HG03520 (cell line): Measurements from ENCODE around the gene PITPNC1.
"Not testable (repeated sequence)": the region's sequence is repeated elsewhere in the genome, so short reads cannot be mapped to it uniquely, and the experiment has no call there.

Experiments used
- ATAC-seq: cut with Tn5 transposase; IDR thresholded peaks from one replicate; pipeline ENCODE4 v1.9.1; 2021; ENCODE audit warnings: mild to moderate bottlenecking, moderate library complexity; ENCODE audit not compliant: unreplicated experiment

The PITPNC1 gene

GRCh38 chr17:67430515-67430914 is 53.4 kb downstream of the PITPNC1 start:
- not testable (repeated sequence) for ATAC-seq

DNA sequence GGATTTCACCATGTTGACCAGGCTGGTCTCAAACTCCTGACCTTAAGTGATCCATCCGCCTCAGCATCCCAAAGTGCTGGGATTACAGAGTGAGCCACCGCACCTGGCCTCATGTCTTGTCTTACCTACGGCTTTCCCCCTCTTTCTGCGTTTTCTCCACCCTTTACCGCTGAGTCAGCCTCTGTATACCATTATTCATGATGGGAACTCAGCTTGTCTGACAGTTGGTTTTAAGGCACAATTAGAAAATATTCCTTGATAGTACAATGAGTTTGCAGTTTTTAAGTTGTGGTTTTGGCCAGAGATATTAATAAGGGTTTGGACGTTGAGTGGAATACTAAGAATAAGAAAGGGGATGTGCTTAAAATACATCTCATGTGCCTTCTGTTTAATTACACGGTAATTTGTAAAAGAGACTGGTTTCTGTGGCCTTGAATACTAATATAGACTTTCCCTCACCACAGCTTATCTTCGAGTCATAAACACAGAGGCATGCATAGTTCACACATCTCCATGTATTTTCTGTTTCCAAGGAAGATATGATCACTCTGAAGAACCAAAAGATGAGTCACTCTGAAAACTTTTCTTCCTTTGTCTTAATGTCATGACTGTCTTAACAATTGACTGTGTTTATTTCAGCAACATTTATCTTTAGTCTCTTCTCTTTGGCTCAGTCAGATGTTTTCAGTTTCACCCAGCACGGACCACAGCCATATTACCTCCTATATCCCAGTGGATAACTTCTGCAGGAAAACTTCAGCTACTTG is 54.4 kb downstream of the PITPNC1 start:
- no peak for ATAC-seq

- ATAC-seq = no peak
These were observed 56.3 kb downstream of the PITPNC1 start for GRCh38 chr17:67433248-67433924.

DNA sequence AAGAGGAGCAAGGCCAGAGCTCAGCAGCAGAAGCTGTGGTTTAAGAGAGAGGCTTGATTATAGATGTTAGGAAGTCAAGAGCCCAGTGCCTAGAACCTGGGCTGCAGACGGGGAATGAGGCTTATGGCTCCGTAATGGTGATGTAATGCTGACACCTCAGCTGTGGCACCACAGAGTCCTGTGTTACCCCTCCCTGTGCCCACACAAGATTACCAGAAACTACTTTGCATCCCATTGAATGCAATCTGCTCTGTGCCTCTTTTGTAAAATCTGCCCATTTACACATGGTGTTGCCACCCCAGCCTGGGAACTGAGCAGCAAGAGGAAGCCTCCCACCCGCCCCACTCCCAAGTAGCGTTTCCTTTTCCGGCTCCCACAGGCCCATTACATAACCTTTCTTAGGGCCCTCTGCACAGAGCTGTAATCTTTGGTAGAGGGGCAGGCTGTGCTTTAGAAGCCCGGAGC is 57.0 kb downstream of the PITPNC1 start:
- ATAC-seq = no peak

GRCh38 chr17:67435122-67435521 is 58.0 kb downstream of the PITPNC1 start:
- ATAC-seq = no peak

DNA sequence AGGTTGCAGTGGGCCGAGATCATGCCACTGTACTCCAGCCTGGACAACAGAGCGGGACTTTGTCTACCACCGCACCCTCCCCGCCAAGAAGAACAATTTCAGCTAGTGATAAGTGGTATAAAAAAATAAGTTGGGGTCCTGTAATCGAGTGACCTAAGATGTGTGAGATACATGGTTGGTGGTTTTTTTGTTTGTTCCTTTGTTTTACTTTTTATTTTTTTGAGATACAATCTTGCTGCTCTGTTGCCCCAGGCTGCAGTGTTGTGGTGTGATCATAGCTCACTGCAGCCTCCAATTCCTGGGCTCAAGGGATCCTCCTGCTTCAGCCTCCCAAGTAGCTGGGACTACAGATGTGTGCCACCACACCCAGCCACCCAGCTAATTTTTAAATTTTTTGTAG is 58.7 kb downstream of the PITPNC1 start:
- ATAC-seq = no peak

DNA sequence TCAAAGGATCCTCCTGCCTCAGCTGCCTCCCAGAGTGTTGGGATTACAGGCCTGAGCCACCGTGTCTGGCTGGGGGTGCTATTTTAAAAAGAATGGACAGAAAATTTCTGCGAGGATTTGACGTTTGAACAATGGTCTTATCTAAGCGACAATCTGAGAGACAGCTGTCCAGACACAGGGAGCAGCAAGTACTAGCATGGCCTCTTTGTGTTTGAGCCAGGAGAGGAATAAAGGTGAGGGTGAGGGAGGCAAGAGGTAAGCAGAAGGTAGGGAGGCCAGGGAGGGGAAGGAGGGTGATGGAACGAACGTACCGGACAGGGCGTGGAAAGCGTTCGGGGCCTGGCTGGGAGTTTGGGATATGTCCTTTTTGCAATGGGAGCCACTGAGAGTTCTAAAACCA is 59.2 kb downstream of the PITPNC1 start:
- no peak for ATAC-seq

DNA sequence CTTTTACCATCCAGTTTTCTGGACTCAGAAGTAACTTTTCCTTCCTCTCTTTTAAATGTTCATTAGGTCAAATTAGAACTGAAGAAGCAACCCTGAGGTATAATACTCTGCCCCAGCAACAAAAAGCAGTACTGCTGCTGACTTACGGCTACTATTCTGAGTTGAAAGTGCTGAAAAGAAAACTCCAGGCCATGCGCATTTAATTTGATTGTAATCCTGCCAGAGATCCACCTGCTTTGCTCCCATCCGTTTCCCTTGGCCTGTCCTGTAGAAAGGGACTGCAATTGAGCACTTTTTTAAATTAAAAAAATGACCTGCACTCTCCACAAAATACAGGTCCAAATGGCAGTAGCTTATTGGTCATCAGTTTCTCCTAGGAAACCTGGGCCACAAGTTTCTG is 61.6 kb downstream of the PITPNC1 start:
- ATAC-seq = no peak

- ATAC-seq = no peak
These were observed 62.2 kb downstream of the PITPNC1 start for GRCh38 chr17:67439269-67439668.

GRCh38 chr17:67440277-67441051 is 63.4 kb downstream of the PITPNC1 start:
- ATAC-seq = no peak

GRCh38 chr17:67441052-67441895 is 64.2 kb downstream of the PITPNC1 start:
- no peak for ATAC-seq

DNA sequence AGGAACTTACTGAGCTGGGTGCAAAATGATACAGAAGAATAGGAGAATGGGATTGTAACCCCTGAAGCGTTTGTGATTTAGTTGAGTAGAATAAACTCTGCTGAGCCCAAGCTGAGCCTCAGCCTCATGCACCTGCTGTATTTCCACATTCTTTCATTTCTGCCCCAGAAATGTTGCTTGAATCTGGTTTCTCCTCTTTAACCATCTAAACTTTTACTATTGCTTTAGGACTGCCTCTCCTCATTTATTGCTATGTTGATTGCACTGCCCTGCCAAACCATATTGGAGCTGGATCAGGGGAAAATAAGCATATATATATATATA is 64.8 kb downstream of the PITPNC1 start:
- ATAC-seq = no peak

DNA sequence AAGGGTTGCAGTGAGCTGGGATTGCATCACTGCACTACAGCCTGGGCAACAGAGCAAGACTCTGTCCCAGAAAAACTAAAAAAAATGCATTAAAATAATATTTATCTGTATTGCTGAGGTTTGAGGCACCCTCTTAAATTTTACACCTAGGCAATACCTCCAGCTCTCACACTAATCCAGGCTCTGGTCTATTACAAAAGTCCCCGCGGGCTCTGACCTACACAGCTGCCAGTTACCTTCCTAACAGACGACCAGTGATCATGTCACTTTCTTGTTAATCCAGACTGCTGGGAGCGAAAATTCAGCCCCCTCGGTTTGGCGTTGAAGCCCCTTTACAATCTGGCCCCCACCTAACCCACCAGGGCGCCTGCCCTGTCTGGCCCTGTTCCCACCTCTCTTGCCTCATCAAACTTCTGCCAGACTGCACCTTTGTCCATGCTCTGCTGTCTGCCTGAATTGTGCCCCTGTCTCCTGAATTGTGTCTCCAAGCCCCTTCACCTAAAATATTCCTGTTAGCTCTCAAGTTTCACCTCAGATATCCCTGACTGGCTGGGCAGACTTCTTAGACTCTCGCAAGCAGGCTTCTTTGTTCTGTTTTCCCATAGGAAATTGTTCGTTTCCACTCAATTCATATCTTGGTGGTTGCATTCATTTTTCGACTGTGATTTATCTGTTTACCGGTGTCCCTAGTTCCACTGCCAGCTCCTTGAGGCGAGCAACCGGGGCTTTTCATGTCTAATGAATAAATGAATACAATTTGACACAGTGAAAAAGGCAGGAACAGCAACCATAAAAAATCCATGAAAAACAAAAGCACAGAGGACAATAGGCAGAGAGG is 65.9 kb downstream of the PITPNC1 start:
- no peak for ATAC-seq

GRCh38 chr17:67443931-67444595 is 67.0 kb downstream of the PITPNC1 start:
- ATAC-seq = no peak

- ATAC-seq = no peak
These were observed 71.4 kb downstream of the PITPNC1 start for GRCh38 chr17:67448449-67448848.

- ATAC-seq = no peak
These were observed 72.0 kb downstream of the PITPNC1 start for GRCh38 chr17:67449065-67449464.

DNA sequence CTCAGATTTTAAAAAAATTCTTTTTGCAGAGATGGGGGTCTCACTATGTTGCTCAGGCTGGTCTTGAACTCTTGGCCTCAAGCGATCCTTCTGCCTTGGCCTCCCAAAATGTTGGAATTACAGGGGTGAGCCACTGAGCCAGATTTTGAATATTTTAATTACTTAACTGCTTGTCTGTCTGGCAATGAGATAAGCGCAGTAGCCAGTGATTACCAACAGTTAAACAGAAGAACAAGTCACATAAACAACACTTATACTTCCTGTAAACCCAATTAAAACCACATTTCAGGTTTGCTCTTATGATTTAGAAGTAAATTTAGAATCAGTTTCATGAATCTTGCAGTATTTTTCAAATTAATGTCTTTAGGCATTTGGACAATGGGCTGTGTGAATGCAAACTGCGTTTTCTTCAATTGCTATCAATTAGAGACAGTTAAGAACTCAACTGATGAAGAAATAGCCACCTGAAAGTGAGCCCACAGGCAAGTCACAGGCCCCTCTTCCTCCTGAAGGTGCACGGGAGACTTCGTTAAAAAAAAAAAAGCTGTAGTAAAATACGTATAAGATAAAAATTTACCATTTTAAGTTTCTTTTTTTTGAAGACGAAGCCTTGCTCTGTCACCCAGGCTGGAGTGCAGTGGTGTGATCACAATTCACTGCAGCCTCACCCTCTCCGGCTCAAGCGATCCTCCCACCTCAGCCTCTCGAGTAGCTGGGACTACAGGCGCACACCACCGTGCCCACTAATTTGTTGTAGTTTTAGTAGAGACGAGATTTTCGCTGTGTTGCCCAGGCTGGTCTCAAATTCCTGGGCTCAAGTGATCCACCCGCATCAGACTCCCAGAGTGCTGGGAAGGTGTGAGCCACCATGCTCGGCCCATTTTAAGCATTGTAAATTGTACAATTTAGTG is 73.0 kb downstream of the PITPNC1 start:
- no peak for ATAC-seq
